Duodenal mucosa (tissue), 2 donors: ENCODE data around the gene GATA5.
A peak's percentile ranks its signal among the peaks of the same experiment; 100 is the strongest.

Experiments
- H3K27ac ChIP-seq: one replicate; pipeline ENCODE4 v1.7.0; 2013; ENCODE audit warnings: low read depth, low read length
- H3K27me3 ChIP-seq, 2 donors: one replicate each; pipeline ENCODE4 v1.7.0; 2013; ENCODE audit warnings: low read length in 2 of 2, control low read depth in 1 of 2; ENCODE audit not compliant: insufficient read depth in 2 of 2, control insufficient read depth in 1 of 2
- H3K36me3 ChIP-seq, 2 donors: one replicate each; pipeline ENCODE4 v1.7.0; 2013; ENCODE audit warnings: low read length in 2 of 2, control low read depth in 1 of 2; ENCODE audit not compliant: insufficient read depth in 2 of 2, control insufficient read depth in 1 of 2
- H3K4me1 ChIP-seq, 2 donors: one replicate each; pipeline ENCODE4 v1.7.0; 2013; ENCODE audit warnings: low read length in 2 of 2, control low read depth in 1 of 2; ENCODE audit not compliant: insufficient read depth in 2 of 2, control insufficient read depth in 1 of 2
- H3K4me3 ChIP-seq, 2 donors: one replicate each; pipeline ENCODE4 v1.7.0; 2013; ENCODE audit warnings: low read length in 2 of 2, low read depth in 1 of 2
- H3K9ac ChIP-seq, 2 donors: one replicate each; pipeline ENCODE4 v1.7.0; 2013; ENCODE audit warnings: low read length in 2 of 2, low read depth in 1 of 2
- H3K9me3 ChIP-seq, 2 donors: one replicate each; pipeline ENCODE4 v1.7.0; 2013; ENCODE audit warnings: low read length in 2 of 2, control low read depth in 1 of 2; ENCODE audit not compliant: control insufficient read depth in 1 of 2

The GATA5 gene

DNA sequence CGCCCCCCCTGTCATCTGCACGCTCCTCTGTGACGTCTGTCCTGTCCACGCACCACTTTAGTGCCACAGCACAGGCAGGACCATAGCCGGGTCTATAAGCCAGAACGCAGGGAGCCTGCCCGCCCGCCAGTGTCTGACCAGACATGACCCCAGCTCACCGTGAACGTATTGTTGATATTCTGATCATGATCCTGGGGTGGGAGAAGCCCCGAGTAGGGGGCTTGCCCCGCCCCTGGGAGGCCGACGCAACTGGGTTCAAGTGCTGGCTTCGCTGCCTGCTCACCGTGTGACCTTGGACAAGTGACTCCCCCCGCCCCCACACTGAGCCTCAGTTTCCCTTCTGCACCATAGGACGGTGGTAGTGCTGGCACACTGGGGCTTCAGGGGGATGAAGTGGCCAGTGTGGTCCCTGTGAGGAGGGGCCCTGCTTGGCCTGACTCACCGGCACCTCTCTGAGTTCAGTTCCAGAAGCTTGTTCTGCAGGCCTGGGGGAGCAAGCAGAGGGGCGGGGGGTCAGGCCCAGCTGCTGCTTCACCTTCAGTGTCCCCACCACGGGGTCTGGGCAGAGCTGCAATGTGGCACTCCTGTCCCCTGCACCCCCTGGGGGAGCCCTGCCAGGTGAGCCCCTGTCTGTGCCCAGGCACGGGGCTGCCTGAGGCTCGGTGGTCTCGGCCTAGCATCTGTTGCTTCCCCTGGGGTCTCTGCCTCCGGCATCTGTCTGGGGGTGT is 57.6 kb downstream of the GATA5 start:
- peaks cover 17 to 19% of the 10 kb centered on the region in 2 donors for H3K4me1 ChIP-seq
- H3K4me3 ChIP-seq, result no peak overlapping the region
- H3K9ac ChIP-seq, result no peak overlapping the region
- no peaks in the 10 kb centered on the region for H3K9me3 ChIP-seq
- no peaks in the 10 kb centered on the region for H3K27me3 ChIP-seq
- no peaks in the 10 kb centered on the region for H3K36me3 ChIP-seq
- no peak overlapping the region for H3K27ac ChIP-seq

DNA sequence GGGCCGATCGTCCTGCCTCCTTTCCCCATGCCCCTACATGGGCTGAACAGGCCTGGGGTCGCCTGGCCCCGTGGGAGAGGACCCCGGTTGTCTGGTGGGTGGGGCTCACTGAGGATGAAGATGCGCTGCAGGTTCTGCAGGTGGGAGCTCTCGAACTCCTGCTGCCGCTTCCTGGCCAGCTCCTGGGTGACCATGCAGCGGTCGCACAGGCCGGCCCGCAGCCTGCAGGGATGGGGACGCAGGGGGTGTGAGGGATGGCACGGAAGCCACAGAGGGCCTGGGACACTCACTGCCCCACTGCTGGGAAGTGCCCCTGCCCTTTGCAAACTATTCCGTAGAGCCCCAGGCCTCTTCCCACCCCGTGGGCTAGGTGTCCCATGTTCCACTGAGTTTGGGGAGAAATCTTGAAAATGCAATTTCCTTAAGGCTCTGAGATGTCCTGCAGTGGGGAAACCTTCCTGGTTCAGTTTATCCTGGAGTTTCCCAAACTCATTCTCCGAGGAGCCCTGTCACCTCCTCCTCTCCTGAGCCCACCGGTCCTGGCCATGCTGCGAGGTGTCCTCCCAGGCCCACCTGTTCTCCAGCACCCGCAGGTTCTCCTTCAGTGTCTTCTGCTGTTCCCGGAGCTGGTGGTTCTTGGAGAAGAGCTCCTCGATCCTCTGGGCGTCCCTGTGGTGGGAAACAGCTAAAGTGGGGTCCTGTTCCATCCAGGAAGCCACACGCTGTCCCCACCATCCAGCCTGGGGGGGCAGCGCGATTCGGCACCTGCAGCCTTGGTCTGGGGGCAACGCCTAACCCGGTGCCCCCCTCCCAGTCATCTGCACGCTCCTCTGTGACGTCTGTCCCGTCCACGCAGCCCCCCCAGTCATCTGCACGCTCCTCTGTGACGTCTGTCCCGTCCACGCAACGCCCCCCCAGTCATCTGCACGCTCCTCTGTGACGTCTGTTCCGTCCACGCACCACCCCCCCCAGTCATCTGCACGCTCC is 58.9 kb downstream of the GATA5 start:
- Histone ChIP-seq H3K9me3 (no peaks in the 10 kb centered on the region), H3K36me3 (no peaks in the 10 kb centered on the region), H3K27ac (no peak overlapping the region), H3K9ac (no peak overlapping the region), H3K4me1 (peaks cover 22 to 29% of the 10 kb centered on the region in 2 donors), H3K4me3 (no peak overlapping the region), H3K27me3 (no peaks in the 10 kb centered on the region)

GRCh38 chr20:62415354-62416111 is 60.3 kb downstream of the GATA5 start:
- H3K27me3 ChIP-seq, result no peaks in the 10 kb centered on the region
- H3K36me3 ChIP-seq, result no peaks in the 10 kb centered on the region
- H3K9me3 ChIP-seq, result no peaks in the 10 kb centered on the region
- H3K9ac ChIP-seq, result no peak overlapping the region
- H3K4me1 ChIP-seq, result peaks cover 35 to 41% of the 10 kb centered on the region in 2 donors
- no peak overlapping the region for H3K4me3 ChIP-seq
- no peak overlapping the region for H3K27ac ChIP-seq

DNA sequence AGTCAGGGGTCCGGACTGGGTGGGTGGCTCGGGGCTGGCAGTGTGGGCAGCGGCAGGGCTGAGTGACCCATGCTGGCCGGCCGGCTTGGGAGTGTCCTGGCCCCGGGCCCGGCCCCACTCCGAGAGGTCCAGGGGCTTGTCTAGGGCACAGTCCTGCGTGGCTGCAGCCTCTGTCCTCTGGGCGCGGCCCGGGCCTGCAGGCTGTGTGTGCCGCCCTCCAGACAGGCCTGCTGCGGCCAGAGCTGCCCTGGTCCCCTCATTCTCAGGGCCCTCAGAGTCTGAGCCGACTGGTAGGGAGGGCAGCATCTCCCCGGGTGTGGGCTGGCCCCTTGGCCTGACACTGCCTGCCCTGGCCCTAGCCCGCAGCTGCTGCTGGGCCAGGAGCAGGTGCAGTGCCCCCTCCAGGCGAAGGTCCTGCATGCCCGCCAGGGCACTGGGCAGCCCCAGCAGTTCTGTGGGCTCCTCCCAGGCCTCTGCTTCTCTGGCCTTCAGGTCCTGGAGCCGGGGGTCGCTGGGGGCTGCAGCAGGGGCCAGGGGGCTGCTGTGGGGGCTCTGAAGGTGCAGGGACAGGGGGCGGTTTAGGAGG is 61.8 kb downstream of the GATA5 start:
- peak overlapping the region; percentile 88 for H3K27ac ChIP-seq
- H3K9ac ChIP-seq, result peak overlapping the region in 1 of 2 donors; percentile 48
- peaks cover 50 to 55% of the 10 kb centered on the region in 2 donors for H3K4me1 ChIP-seq
- no peaks in the 10 kb centered on the region for H3K27me3 ChIP-seq
- no peaks in the 10 kb centered on the region for H3K9me3 ChIP-seq
- H3K4me3 ChIP-seq, result no peak overlapping the region
- no peaks in the 10 kb centered on the region for H3K36me3 ChIP-seq
